ENCODE data around the gene CCDC150. TPM values are rescaled to one million over a fixed set of nuclear protein-coding genes. Genes with fewer than 3 reads are reported as not detected.
"Not testable (repeated sequence)": the region's sequence is repeated elsewhere in the genome, so short reads cannot be mapped to it uniquely, and the experiment has no call there.

Gene CCDC150
- polyA plus RNA-seq, 3 donors, result 0.11 to 0.19 (median 0.17) TPM

DNA sequence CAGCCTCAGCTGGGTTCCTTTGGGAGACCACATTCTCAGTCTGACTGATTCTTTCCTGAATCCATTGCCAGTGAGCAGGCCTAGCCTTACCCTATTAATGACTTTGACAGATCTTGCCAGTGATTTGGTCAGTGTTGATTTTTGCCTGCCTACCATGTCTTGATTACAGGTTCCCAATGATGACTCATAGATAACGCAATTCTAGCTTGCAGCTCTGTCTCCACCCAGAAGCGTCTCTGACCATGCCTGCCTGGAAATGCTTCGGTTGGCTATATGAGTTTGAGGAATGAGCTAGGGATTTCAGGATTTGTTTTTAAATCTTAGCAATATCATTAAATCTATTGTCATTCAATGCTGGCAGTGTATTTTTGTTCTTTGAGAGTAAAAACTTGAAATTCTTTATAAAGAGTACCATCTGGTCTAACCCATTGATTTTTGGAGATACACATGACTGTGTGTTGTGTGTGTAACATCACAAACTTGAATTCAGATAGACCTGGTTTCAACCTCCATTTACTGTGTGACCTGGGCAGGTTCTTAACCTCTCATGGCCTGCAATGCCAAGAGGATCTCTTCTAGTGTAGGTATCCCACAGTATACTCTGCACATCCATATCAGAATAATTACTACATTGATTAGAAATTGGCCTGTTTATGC is 57.0 kb downstream of the CCDC150 start:
- H3K27ac ChIP-seq (ENCODE audit: low read depth, low read length), result no peak overlapping the region
- WGBS, 3 donors, result 47 to 87% (median 67%) methylated on average over 3 of the region's 3 CpGs

DNA sequence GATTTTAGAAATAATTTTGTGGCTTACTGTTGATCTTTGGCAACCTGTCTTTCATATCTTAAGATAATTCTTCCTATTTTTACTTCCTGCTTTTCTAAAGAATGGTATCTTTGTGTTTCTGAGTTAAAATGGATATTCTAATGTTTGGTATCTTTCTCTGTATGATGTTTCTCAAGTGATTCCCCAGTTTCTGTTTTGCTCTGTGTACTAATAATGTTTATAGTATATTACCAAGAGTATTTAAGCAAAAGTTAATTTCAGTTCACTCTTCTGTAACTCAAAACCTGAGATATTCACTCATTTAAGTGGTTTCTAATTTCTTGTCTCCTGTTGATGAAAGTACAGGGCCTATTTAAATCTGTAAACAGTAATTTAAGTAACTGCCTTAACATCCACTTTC is 58.3 kb downstream of the CCDC150 start:
- no peak overlapping the region for H3K27ac ChIP-seq (ENCODE audit: low read depth, low read length)

DNA sequence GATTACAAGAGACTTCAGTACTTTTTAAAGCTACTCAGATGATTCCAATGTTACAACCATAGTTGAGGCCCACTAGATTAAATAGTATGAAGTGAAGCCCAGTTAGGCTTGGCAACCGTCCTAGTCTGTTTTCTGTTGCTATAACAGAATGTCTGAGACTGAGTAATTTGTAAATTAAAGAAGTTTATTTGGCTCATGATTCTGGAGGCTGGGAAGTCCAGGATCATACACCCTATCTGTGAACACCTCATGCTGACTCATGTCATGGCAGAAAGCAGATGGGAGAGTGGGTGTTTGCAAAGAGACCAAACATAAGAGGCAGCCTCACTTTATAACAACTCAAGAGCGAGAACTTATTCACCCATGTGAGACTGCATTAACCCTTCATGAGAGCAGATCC is 63.1 kb downstream of the CCDC150 start:
- no peak overlapping the region for H3K27ac ChIP-seq (ENCODE audit: low read depth, low read length)
- WGBS, 3 donors, result 81 to 89% (median 88%) methylated on average over 2 of the region's 2 CpGs

DNA sequence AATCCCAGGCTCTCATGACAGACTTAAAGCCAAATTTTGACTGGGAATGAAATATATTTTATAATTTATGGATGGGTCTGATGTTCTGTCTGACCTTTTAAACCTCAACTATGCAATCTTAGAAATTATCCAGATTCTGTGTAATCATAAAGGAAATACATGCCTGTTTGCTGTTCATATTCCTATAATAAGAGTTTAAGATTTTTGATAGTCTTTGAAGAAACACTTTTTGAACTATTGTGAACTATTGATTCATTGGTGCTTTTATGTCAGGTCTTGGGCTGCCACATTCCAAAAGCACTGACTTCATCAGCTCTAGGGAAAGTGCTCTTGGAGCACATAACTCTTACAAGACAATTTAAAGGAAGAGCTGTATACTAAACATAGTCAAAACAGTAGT is 64.2 kb downstream of the CCDC150 start:
- no peak overlapping the region for H3K27ac ChIP-seq (ENCODE audit: low read depth, low read length)

DNA sequence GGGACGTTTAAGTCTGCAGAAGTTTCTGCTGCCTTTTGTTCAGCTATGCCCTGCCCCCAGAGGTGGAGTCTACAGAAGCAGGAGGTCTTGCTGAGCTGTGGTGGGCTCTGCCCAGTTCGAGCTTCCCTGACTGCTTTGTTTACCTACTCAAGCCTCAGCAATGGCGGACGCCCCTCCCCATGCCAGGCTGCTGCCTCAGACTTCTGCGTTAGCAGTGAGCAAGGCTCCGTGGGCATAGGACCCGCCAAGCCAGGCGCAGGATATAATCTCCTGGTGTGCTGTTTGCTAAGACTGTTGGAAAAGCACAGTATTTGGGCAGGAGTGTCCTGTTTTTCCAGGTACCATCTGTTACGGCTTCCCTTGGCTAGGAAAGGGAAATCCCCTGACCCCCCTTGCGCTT is 70.5 kb downstream of the CCDC150 start:
- WGBS, 3 donors, result 95 to 97% (median 96%) methylated on average over 10 of the region's 10 CpGs
- H3K27ac ChIP-seq (ENCODE audit: low read depth, low read length), result not testable (repeated sequence)

DNA sequence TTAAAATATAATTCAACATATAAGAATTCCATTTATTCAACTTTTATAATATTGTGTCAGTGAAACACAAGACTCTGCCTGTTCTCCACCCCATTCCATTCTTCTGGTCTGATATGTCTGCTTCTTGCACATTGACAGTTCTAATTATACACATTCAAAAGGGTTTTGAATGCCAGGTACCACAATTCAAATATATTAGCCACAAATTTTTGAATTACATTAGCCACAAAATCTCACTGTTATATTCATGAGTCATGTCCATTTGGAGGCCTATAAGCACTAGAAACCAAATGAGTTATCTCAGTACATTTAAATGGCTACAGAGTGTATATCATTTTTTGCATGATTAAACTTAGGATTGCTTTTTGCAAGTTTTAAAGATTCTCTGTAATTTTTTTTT is 72.1 kb downstream of the CCDC150 start:
- no peak overlapping the region for H3K27ac ChIP-seq (ENCODE audit: low read depth, low read length)

DNA sequence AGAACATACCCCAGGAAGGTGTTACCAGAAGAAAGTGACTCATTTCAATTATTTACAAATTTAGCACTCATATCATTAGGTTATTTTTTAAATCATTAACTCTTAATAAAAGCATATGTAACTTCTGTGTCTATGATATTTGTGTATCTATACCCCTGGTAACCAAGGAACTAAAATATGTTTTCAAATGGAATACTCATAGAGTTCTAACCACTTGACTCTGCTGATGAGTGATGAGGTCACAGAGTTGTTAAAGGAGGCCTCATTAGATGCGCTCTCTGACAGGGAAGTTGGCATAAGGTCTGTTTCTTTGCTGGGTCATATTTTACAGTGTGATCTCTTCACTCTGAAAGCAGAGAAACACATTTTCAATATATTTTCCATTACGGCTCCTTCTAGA is 73.4 kb downstream of the CCDC150 start:
- 91 to 95% (median 94%) methylated on average over 2 of the region's 2 CpGs for WGBS, 3 donors

DNA sequence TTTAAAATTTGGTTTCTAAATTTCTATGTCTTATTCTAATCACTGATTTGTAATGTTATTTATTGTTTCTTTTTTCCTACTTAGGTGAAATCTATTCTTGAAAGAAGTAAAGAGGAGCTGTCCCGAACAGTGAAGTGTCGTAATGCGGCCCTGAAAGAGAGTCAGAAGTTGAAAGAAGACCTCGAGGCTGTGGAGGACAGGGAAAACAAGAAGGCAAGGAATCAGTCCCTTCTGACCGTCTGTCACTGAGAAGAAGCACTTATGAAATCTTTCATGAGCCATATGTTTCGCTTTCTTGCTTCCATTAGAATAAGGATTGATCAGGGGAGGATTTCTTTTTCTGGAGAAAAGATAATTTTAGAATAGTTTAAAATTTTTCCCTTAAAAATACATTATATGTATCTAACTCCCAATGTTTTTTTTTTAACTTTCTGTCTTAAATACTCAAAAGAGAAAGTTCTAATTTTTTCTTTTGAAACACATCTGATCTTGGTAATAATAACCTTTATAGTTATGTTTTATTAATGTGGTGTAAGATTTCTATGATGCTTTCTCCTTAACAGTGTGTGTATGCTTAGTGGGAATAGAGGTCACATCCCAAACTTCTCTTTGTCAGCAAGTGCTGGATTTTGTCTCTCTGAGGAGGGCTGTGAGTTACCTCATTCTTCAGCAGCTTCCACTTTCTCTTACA is 79.0 kb downstream of the CCDC150 start:
- WGBS, 3 donors, result 52 to 73% (median 58%) methylated on average over 6 of the region's 6 CpGs
- no peak overlapping the region for H3K27ac ChIP-seq (ENCODE audit: low read depth, low read length)

More for the DNA sequence above, 73.4 kb downstream of the CCDC150 start:
- no peak overlapping the region for H3K27ac ChIP-seq (ENCODE audit: low read depth, low read length)

DNA sequence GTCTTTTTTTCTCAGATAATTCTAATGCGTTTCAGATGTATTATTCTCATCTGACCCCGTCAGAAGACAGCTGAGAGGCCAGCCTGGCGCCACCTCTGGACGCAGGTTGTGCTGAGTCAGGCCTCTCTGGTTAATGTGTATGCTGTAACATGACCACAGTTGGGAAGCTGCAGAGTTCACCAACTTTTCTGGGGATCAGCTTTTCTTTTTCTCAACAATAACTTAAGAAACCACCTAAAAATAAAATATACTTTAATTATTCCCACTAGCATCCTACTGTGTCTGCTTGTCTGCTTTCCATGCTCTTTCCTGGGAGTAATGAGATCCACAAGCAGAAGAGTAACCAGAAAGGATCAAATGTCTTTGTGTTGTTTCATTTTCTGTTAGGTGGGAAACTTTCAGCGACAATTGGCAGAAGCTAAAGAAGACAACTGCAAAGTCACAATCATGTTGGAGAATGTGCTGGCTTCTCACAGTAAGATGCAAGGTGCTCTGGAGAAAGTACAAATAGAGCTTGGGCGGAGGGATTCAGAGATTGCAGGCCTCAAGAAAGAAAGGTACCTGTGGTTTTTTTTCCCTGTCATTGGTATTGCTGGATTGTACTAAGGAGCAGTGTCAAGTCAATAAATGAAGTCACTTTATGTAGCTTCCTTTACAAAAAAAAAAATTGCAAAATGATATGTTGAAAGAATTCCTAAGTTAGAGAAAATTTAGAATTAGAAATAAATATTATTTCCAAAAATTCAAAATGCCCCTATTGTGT is 79.8 kb downstream of the CCDC150 start:
- 28 to 52% (median 42%) methylated on average over 6 of the region's 6 CpGs for WGBS, 3 donors
- no peak overlapping the region for H3K27ac ChIP-seq (ENCODE audit: low read depth, low read length)

DNA sequence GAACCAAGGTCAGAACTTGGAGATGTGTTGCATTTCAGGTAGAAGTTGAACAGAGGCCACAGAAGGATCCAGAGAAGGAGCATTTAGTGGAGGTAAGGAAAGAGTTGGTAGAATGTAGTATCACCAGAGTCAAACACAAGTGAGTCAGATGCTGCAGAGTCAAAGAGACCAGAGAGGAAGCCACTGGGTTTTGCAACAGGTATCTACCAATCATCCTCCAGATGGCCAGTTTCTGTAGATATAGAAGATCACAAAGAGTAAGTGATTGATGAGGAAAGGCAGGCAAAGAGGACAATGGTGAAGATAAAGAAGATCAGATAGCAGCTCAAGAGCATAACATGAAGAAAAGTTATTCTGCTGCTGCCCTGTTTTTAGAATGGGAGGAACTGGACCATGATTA is 84.1 kb downstream of the CCDC150 start:
- no peak overlapping the region for H3K27ac ChIP-seq (ENCODE audit: low read depth, low read length)

DNA sequence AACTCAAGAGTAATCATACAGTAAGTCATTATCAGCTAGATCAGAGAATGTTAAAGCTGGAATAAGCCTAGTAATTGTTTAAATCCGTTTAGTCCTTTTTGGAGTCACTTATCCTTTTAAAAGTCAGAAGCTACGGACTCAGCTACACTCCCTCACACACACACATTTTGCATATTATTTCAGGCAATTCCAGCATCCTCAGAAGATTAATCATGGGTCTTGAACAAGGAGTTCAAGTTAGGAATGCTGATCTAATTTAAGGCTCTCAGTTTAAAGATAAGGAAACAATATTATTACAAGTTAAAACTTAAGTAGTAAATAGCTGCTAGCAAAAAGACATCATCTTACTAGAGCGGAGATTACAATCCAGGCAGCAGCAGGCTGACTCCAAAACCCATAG is 85.7 kb downstream of the CCDC150 start:
- 75 to 86% (median 80%) methylated on average over 3 of the region's 3 CpGs for WGBS, 3 donors
- no peak overlapping the region for H3K27ac ChIP-seq (ENCODE audit: low read depth, low read length)

DNA sequence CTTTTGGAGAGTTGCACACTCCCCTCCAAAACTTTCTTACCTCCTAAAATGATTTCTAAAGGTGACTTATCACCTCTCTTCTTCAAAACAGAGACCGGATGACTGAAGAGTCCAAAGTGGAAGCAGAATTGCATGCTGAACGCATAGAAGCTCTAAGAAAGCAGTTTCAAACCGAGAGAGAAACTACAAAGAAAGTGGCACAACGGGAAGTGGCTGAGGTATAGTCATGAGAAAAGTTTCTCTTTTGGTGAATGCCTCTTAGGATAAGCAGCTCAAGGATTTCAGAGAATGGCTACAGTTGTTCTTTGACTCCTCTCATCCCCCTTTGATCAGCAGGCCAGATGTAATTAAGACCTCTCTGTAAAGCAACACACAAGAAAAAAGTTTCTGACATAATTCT is 86.4 kb downstream of the CCDC150 start:
- WGBS, 3 donors, result 90 to 91% (median 90%) methylated on average over 4 of the region's 4 CpGs
- H3K27ac ChIP-seq (ENCODE audit: low read depth, low read length), result no peak overlapping the region

DNA sequence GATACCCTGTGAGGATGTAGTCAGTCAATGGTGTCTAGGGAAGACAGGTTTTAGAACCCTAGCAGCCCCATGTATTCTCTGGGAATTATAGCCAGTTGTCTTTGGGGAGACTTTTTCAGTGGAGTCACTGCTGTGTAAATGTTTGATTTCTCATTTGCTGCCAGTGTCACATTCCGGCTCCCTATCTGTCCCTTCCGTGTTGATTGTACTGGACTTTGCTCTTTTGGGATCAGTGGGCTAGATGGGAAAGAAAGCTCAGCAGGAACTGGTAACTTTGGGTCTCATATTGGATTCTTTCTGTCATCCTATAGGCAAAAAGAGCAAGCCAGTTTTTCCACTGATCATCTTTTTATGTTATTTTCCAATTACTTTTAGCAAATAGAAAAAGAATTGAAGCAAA is 89.9 kb downstream of the CCDC150 start:
- WGBS, 3 donors, result 33 to 94% (median 91%) methylated on average over 2 of the region's 2 CpGs
- H3K27ac ChIP-seq (ENCODE audit: low read depth, low read length), result no peak overlapping the region

DNA sequence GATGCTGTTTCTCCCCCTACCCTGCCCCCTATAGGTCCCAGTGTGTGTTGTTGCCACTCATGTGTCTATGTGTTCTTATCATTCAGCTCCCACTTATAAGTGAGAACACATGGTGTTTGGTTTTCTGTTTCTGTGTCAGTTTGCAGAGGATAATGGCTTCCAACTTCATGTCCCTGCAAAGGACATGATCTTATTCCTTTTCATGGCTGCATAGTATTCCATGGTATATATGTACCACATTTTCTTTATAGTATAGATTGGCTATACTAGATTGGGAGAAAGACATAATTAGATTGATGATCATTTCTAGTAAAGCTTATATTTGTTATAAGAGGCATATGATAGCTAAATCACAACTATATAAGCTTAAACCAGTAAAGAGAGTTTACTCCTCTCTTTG is 97.1 kb downstream of the CCDC150 start:
- H3K27ac ChIP-seq (ENCODE audit: low read depth, low read length), result not testable (repeated sequence)

DNA sequence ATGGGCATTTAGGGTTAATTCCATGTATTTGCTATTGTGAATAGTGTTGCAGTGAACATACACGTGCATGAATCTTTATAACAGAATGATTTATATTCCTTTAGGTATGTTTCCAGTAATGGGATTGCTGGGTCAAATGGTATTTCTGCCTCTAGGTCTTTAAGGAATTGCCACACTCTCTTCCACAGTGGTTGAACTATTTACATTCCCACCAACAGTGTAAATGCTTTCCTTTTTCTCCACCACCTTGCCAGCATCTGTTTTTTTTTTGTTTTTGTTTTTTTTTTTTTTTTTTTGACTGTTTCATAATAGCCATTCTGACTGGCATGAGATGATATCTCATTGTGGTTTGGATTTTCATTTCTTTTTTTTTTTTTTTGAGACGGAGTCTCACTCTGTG is 97.5 kb downstream of the CCDC150 start:
- no peak overlapping the region for H3K27ac ChIP-seq (ENCODE audit: low read depth, low read length)
- 27 to 72% (median 55%) methylated on average over 1 to 2 of the region's 2 CpGs for WGBS, 3 donors

DNA sequence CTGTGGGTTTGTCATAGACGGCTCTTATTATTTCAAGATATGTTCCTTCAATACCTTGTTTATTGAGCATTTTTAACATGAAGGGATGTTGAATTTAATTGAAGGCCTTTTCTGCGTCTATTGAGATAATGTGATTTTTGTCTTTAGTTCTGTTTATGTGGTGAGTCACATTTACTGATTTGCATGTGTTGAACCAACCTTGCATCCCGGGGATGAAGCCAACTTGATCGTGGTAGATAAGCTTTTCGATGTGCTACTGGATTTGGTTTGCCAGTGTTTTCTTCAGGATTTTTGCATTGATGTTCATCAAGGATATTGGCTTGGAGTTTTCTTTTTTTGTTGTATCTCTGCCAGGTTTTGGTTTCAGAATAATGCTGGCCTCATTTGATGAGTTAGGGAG is 99.5 kb downstream of the CCDC150 start:
- WGBS, 3 donors, result 95 to 97% (median 96%) methylated on average over 5 of the region's 5 CpGs
- no peak overlapping the region for H3K27ac ChIP-seq (ENCODE audit: low read depth, low read length)

DNA sequence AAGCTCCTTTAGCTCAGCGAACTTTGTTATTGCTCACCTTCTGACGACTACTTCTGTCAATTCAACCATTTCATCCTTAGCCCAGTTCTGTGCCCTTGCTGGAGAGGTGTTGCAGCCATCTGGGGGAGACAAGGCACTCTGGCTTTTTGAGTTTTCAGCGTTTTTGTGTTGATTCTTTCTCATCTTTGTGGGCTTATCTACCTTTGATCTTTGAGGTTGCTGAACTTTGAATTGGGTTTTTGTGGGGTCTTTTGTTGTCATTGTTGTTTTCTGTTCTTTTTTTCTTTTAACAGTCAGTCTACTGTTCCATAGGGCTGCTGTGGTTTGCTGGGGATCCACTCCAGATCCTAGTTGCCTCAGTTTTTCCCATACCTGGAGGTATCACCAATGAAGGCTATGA is 102.7 kb downstream of the CCDC150 start:
- H3K27ac ChIP-seq (ENCODE audit: low read depth, low read length), result no peak overlapping the region
- 80 to 95% (median 94%) methylated on average over 3 of the region's 3 CpGs for WGBS, 3 donors

DNA sequence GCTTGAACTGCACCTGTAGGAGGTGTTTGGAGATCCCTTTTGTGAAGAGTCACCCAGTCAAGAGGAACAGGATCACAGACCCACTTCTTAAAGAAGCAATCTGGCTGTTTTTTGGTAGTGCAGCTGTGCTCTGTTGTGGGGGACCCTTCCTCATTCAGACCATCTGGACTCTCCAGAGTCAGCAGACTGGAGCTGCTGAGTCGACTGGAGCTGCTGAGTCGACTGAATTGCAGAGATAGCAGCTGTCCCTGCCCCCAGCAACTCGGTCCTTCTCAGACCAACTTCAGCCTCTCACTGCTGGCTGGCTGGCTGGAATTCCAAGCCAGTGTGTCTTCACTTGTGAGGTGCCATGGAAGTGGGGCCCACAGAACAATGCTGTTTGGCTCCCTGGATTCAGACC is 103.2 kb downstream of the CCDC150 start:
- H3K27ac ChIP-seq (ENCODE audit: low read depth, low read length), result no peak overlapping the region
- 73 to 83% (median 79%) methylated on average over 3 of the region's 3 CpGs for WGBS, 3 donors

DNA sequence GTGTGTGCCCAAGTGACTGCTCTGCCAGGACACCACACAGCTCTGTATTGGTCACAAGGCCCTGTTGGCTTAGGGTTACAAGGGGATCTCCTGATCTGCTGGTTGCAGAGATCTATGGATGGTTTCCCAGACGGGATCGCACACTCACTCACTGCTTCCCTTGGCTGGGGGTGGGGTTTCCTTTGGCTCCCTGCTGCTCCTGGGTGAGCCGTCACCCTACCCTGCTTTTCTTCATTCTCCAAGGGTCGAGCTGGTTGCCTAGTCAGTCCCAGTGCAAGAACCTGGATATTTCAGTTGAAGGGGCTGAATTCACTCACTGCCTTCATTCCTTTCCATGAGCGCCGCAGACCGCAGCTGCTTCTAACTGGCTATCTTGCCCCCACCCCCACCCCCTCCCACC is 103.7 kb downstream of the CCDC150 start:
- H3K27ac ChIP-seq (ENCODE audit: low read depth, low read length), result no peak overlapping the region
- 83 to 94% (median 84%) methylated on average over 7 of the region's 7 CpGs for WGBS, 3 donors

DNA sequence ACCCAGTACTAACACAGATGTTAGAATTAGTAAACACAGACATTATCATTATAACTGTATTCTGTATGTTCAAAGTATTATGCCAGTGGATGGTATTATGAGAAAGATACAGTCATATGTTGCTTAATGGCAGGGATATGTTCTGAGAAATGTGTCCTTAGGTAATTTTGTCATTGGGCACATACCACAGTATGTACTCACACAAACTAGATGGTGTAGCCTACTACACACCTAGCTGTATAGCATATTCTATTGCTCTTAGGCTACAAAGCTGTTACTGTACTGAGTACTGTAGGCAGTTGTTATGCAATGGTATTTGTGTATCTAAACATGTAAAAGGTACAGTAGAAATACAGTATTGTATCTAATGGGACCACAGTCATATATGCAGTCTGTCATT is 106.2 kb downstream of the CCDC150 start:
- H3K27ac ChIP-seq (ENCODE audit: low read depth, low read length), result no peak overlapping the region

All from adipose tissue (tissue), 3 donors.